HG03442 (cell line): ENCODE data around the gene SAXO1.
"Not testable (repeated sequence)": the region's sequence is repeated elsewhere in the genome, so short reads cannot be mapped to it uniquely, and the experiment has no call there.

Experiments used
- ATAC-seq: cut with Tn5 transposase; IDR thresholded peaks from one replicate; pipeline ENCODE4 v1.9.1; 2021; ENCODE audit warnings: mild to moderate bottlenecking, moderate library complexity; ENCODE audit not compliant: unreplicated experiment

Gene SAXO1, protein sequence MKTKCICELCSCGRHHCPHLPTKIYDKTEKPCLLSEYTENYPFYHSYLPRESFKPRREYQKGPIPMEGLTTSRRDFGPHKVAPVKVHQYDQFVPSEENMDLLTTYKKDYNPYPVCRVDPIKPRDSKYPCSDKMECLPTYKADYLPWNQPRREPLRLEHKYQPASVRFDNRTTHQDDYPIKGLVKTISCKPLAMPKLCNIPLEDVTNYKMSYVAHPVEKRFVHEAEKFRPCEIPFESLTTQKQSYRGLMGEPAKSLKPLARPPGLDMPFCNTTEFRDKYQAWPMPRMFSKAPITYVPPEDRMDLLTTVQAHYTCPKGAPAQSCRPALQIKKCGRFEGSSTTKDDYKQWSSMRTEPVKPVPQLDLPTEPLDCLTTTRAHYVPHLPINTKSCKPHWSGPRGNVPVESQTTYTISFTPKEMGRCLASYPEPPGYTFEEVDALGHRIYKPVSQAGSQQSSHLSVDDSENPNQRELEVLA

DNA sequence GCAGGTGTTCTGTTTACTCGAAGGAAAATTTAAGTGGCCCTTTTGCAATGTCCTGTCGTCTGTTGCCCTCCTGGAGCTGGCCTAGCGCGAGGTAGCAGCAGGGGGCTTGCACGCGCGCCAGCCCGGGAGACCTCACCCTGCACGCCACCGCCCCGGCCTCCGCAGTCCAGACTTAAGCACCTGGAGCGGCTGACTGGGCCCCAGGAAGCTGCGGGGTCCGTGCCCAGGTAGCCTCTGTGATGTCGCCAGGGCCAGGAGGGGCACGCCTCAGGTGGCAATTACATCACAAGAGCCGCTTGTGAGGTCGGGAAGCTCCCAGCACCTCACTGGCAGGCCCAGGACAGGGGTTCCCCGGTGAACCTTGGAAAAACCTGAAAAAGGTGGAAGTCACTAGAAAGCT is at the start of gene SAXO1:
Gene SAXO1 (minus strand): TSS at position 195 of the 400 bp plus-strand sequence. CDS start 301 bp downstream, outside the sequence.
- ATAC-seq, result no peak

DNA sequence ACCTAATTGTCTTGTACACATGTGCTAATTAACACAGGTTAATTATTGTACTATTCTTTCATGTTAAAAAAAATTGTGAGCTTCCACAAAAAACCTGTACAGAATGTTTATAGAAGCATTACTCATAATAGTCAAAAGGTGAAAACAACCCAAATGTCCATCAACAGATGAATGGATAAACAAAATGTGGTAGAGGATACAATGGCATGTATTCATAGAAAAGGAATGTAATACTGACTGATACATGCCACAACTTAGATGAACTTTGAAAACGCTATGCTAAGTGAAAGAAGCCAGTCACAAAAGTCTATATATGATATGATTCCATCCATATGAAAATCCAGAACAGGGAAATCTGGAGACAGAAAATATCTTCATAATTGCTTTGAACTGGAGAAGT is 41.8 kb upstream of the SAXO1 start:
- no peak for ATAC-seq

DNA sequence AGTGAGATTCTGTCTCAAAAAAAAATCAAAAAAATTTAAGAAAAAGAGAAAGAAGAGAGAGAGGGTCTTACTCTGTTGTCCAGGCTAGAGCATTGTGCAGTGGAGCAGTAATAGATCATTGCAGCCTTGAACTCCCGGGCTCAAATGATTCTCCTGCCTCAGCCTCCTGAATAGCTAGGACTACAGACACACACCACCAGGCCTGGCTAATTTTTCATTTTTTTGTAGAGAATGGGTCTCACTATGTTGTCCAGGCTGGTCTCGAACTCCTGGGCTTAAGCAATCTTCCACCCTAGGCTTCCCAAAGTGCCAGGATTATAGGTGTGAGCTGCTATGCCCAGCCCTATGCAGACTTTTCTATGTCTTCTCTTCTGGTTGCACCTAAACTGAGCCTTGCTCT is 41.2 kb upstream of the SAXO1 start:
- no peak for ATAC-seq

DNA sequence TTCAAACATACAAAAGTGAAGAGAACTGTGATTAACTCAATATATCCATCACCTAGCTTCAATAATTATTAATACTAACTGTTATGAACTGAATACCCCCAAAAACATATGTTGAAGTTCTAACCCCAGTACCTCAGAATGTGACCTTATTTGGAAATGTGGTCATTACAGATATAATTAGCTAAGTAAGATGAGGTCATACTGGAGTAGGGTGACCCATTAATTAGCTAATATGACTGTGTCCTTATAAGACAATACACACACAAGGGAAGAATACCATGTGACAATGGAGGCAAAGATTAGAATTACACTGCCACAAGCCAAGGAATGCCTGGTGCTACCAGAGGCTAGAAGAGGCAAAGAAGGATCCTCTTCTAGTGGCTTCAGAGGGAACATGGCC is 24.0 kb upstream of the SAXO1 start:
- no peak for ATAC-seq

DNA sequence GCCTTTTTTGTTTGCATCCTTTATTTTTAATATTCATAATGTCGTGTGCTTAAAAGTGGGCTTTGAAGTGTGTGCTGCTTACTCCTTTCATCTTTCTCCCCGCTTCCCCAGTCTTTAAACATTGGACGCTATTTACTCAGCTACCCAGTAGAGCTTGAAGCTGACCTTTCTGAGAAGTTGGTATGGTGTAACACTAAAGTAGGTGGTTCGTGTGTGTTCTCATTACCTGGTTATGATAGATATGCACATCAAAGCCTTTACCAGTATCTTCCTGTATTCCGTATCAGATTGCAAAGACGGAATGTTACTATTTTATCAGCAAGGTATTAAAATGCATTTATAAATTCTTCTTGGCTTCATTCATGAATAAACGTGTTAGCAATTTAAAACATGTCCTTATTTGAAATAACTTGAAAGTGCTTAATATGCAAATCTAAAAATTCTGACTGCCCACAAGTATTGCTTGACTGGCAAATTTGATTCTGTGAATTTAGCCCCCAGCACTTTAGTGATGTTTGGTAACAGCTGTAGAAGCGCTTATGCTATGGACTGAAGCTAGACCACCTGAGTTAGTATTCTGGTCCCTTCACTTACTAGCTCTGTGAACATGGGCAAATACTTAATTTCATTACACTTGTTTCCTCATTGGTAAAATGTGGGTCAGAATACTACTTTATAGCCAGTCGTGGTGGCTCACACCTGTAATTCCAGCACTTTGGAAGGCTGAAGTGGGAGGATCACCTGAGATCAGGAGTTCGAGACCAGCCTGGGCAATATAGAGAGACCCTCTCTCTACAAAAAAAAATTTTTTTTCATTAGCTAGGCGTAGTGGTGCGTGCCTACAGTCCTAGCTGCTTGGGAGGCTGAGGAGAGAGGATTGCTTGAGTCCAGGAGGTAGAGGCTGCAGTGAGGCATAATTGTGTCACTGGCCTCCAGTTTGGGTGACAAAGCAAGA is 17.9 kb upstream of the SAXO1 start:
- no peak for ATAC-seq

DNA sequence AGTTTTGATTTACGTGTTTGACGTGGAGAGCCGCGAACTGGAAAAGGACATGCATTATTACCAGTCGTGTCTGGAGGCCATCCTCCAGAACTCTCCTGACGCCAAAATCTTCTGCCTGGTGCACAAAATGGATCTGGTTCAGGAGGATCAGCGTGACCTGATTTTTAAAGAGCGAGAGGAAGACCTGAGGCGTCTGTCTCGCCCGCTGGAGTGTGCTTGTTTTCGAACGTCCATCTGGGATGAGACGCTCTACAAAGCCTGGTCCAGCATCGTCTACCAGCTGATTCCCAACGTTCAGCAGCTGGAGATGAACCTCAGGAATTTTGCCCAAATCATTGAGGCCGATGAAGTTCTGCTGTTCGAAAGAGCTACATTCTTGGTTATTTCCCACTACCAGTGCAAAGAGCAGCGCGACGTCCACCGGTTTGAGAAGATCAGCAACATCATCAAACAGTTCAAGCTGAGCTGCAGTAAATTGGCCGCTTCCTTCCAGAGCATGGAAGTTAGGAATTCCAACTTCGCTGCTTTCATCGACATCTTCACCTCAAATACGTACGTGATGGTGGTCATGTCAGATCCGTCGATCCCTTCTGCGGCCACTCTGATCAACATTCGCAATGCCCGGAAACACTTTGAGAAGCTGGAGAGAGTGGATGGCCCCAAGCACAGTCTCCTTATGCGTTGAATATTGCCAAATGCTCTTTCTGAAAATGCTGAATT is 17.1 kb upstream of the SAXO1 start:
- ATAC-seq, result no peak

DNA sequence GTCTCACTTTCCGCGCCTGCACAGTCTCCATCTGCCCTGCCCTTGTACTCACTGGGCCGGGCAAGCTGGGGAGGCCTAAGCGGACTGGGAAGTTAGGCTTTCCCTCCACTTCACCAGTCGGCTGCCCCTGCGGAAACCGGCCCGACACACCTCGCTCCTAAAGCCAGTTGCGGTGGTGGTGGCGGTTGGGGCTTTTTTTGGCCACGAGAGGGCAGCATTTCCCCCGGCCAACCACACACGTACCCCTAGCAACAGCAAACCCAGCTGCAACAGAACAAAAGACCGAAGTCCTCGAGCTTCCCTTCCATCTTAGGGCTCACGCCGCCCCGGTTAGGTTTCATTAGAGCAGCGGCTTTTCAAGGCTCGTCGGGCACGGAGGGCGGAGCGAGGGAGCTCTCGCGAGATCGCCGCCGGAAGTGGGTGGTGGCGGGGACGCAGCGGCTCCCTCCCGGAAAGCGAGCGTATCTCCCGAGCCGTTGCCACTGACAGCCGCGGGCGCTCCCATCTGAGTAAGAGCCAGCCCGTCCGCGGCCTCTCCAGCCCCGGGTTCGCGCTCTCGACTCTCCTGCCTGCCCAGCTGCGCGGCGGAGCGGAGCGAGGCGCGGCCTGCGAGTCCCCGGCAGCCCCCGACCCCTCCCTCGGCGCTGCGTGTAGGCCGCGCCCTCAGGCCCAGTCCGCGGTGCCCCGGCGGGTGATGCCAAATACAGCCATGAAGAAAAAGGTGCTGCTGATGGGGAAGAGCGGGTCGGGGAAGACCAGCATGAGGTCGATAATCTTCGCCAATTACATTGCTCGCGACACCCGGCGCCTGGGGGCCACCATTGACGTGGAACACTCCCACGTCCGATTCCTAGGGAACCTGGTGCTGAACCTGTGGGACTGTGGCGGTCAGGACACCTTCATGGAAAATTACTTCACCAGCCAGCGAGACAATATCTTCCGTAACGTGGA is 16.2 kb upstream of the SAXO1 start, which contains the start of gene RRAGA:
Gene RRAGA (plus strand): TSS at position 462 of the 951 bp plus-strand sequence. CDS start 233 bp downstream, at position 695.
- ATAC-seq, result peak; percentile 88

DNA sequence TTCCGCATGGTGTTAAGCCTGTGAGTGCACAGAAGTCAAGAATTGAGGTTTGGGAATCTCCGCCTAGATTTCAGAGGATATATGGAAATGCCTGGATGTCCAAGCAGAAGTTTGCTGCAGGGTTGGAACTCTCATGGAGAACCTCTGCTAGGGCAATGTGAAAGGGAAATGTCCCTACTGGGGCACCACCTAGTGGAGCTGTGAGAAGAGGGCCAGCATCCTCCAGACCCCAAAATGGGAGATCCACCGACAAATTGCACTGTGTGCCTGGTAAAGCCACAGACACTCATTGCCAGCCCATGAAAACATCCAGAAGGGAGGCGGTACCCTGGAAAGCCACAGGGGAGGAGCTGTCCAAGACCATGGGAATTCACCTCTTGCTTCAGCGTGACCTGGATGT is 3.6 kb upstream of the SAXO1 start:
- no peak for ATAC-seq

DNA sequence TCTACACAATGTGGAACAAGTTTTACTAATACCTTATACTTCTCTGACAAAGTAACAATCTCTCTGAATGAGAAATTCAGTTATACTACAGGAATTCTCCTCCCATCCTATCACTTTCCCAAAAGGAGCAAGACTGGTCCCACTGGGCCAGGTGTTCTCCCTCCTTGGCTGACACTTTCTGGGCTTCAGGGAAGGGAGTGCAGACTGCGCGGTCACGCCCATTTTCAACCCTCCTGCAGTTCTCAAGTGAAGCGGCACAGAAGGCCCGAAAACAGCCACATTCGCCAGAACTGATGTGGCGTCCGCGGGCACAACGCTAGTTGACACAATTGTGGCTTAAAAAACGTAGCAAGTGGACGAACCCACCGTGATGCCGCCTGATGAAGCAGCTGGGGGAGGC is 603 bp downstream of the SAXO1 start:
- ATAC-seq, result no peak

DNA sequence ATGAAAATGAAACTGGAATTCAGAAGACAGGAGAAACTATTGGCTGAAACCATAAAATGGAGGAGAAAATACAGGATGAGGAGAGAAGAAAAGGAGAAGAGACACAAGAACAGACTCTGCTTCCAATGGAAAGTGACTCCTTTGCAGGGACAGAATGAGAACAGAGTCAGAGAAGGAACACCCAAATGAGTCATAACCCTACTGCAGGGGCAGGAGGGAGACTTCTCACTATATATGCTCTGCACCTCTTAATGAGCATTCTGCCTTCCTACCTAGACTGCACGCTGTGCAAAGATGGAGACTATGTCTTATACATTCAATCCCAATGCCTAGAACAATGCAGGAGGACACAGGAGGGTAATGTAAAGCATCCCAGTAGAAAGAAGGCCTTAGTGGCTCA is 2.1 kb downstream of the SAXO1 start:
- ATAC-seq, result peak; percentile 82

DNA sequence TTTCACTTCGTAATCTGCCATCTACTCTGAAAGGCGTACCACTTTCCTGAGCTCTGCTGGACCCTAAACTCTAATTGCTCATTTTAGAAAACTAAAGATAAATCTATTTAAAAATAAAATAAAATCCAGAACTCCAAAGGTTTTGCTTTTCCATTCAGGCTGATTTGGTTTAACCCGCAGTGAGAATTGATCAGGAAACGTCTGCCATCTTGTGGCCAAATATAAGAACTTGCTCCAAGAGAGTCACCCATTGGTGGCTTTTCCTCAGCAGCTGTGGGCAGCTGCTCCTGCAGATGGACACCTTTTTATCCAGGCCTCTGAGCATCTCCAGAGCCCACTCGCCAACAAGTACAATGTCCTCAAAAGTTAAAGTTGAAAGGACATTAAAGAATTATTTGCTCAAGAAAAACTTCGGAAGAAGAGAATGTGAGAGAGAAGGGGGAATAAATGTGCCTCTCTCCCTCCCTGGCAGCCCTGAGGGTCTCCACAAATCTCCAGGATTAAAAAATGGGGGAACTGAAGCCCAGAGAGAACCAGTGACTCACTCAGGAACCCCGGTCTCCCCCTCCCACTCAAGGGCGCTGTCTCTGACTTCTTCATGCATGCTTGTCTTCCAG is 4.1 kb downstream of the SAXO1 start:
- ATAC-seq, result peak; percentile 55

DNA sequence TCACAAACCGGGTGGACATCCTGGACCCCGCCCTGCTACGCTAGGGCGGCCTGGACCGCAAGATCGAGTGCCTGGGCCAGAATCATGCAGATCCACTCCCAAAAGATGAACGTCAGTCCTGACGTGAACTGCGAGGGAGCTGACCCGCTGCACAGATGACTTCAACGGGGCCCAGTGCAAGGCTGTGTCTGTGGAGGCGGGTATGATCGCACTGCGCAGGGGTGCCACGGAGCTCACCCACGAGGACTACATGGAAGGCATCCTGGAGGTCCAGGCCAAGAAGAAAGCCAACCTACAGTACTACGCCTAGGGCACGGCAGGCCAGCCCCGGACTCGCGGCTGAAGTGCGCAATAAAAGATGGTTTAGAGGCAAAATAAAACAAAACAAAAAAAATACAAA is 5.2 kb downstream of the SAXO1 start:
- no peak for ATAC-seq

DNA sequence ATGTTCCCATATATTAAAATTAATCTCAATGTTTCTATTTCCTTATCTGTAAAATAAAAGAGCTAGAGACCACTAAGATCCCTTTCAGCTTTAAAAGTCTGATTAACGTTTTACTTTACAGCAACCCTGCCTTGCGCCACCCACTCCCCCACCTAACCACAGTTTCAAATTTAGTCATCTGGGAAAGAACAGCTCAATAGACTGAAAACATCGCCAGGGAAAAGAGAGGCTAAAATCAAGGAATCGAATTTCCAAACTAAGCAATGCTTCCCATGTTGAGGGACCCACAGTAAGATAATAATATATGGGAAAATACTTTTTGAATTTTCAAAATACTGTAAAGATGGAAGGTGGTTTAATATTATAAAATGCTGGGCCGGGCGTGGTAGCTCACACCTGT is 6.6 kb downstream of the SAXO1 start:
- no peak for ATAC-seq

DNA sequence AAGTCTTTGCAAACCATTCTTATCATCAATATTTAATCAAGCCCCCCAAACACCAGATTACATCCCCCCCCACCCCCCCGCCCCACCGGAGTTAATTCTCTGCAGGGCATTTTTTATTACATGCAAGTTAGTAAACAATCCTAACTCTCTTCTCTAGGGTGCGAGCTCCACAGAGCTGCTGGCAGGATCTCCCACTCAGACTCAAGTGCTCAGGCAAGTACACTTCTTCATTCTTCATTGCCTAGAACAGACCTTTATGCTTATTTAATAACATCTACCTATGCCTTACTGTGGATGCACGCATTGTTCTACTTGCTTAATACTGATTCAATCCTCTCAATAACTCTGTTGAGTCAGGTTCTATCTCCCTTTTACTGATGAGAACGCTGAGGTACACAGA is 9.9 kb downstream of the SAXO1 start:
- ATAC-seq, result no peak

DNA sequence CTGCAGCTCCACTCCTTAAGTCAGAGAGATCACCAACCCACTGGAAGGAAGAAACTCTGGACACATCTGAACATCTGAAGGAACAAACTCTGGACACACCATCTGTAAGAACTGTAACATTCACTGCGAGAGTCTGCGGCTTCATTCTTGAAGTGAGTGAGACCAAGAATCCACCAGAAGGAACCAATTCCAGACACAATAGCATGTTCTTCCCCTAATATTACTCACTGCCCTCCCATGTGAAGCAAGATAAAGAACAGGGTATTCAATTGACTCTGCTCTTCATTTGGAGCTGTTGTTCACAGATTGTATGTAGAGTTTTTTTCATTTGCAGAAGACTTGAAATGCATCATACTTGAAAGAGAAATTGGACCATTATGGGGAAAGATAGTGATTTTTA is 10.8 kb downstream of the SAXO1 start:
- no peak for ATAC-seq

DNA sequence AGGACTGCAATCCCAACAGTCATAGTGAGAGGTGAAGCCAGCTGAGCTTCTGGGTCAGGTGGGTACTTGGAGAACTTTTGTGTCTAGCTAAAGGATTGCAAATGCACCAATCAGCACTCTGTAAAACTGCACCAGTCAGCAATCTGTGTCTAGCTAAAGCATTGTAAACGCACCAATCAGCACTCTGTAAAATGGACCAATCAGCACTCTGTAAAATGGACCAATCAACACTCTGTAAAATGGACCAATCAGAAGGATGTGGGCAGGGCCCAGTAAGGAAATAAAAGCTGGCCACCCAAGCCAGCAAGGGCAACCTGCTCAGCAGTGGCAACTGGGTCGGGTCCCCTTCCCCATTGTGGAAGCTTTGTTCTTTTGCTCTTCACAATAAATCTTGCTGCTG is 11.4 kb downstream of the SAXO1 start:
- ATAC-seq, result not testable (repeated sequence)

DNA sequence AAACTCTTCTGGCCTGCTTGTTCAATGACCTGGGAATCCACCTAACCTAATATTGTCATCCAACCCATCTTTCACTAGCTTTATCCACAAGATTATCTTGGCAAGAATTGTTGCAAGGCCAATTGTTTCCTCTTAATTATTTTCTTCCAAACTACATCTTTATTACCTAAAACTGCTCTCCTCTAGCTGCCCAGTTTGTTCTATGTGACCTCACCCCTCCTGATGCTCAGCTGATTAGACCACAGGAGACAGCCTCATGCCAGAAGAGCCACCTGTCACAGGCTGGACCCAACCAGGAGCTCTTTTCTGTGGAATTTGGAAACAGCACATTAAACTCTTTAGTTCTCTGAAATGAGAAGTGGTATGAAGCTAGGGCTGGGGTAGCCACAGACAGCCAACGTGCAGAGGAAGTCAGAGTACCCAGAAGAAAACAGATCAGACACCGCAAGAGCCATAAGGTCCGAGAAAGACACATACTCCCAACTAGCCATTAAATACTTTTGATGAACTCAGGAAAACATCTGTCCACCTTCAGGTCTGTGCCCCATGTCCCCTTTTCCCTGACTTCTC is 12.0 kb downstream of the SAXO1 start:
- no peak for ATAC-seq

DNA sequence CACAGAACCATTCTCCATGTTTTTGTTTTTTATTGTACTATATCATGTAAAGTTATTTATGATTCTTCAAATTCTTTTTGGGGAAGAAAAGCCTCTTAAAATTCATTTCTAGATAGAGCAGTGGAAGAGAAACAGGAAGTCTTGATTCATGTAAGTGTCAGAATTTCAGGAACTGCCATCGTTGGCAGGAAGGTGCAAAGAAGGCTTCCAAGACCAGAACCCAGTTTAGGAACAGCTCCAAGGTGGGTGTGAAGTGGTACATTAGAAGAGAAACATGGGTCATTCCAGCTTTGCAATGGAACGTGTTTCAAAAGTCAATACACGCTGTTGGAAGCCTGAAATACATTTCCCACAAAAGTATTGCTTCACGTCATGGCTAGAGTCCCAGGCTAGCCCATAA is 14.8 kb downstream of the SAXO1 start:
- no peak for ATAC-seq

DNA sequence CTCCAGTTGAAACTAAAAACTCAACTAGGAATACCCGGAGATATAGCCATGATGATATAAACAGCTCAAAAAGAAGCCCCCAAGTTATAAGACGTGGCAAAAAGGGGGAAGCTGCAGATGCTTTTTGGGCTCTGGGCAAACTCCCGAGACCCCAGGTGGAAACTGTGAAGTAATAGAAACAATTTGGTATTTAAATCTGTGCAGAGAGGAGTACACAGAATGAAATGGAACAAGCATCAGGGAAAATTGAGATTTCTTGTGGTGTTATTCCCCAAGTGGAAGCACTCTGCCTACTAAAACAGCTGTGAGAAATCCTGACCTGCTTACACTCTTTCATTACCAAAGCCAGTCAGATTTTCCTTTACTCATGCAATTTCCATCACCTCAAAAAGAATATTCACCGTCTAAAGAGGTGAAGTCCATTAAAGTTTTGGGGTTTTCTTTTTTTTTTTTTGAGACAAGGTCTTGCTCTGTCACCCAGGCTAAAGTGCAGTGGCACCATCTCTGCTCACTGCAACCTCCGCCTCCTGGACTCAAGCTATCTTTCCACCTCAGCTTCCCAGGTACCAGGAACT is 23.5 kb downstream of the SAXO1 start:
- ATAC-seq, result no peak
